Subcutaneous adipose tissue (tissue), 4 donors: ENCODE data around the gene BRF1. TPM values are rescaled to one million over a fixed set of nuclear protein-coding genes. Genes with fewer than 3 reads are reported as not detected.

Experiments
- CTCF ChIP-seq: fragments of 450-650 bp; IDR thresholded peaks from one replicate; pipeline ENCODE4 v1.5.1; 2016; ENCODE audit warnings: low read depth, mild to moderate bottlenecking, control low read depth, antibody characterized with exemption, moderate library complexity
- total RNA-seq, 4 donors: library from RNA; depleted of rRNA; stranded (reverse); fragments of >200 nt; gene quantifications; one replicate each; pipeline ENCODE4 v1.1.0, GENCODE V29; 2016

BRF1 gene
- total RNA-seq, 4 donors from 2014 or later: 19.7 to 76.1 (median 22.5) TPM

DNA sequence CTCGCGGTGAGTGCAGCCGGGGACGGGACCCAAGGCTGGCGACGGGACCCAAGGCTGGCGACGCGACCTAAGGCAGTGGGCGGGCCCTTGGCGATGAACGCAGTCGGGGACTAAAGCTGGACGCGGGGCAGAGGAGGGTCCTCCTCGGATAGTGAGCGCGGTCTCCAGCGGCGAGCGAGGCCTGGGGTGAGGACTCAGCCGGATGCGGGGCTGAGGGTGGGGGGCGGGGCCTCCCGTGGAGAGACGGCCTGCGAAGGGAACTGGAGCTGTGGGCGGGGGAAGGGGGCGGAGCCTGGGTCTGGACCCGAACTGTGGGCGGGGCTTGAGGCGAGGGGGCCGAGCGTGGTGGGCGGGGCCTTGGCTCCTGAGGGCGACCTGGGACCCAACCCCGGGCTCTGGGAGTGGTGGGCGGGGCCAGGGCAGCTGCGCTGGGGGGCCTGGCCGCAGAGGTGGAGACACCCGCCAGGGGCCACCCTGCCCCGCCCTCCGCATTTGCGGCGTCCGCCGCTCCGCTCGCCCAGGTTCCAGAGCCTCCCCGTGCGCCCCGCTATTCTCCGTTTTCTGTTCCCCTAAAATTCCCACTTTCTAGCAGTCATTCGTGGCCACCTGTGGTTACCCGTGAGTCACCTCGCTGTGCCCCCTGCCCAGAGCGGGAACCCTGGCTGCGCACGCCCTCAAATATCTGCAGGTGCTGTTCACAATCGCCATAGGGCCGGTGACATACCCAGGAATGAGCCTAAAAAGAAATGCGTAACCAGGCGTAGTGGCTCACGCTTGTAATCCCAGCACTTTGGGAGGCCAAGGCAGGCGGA is 508 bp upstream of the BRF1 start:
- TF ChIP-seq CTCF: no peak

GRCh38 chr14:105299654-105300541 is 903 bp downstream of the BRF1 start:
- no peak for TF ChIP-seq CTCF

DNA sequence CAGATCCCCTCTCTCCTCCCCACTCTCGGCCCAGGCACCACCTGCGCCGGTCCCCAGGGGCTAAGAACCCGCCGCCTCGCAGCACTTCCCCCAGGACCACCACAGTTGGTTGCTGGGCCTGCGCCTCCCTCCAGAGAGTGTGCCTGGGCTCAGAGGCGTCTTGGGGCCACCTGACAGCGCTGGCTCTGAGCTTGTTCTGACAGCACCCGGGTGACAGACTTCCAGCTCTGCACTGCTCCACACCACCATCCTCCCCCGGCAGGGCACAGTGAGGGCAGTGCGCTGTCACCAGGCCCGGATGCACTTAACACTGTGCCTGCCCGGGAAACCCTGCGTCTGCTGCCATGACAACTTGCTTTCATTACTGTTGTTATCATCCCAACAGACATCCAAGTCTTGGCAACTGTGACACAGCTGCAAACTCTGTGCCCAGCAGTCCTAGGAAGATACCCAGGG is 6.6 kb downstream of the BRF1 start:
- no peak for TF ChIP-seq CTCF

DNA sequence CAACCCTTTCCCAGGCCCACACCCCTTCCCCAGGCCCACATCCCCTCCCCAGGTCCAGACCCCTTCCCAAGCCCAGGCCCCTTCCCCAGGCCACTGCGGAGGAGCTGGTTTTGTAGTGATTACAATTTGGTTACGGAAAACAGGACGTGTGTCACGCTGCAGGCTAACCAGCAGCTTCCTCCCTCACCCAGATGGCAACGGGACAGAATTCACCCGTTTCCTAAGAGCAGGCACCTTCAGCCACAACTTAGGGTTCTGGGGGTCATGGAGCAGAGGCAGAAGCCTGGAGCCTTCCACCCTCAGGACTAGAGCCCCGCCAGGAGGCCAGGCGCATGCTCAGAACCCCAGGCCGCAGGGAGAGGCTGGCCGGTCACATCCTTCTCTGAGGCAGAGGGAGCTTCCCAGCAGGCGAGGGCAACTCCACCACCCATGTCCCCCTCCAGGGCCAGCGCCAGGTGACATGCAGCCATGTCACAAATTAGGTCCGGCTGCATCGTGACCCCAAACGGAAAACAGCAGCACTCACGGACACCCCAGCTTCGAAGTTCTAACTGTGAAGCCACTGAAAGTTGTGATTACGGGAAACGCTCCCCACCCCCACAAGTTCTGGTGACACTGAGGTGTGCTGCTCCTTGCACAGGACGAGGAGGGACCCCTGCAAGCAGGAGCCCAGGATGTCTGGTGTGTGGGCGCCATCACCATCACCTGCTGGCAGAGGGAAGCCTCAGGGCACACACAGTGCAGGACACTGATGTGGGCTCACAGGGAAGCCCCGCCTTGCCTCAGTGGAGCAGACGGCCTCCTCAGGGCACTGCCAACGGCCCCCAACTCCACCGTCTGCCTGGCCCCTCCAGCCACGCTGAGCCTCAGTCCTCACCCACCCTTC is 7.7 kb downstream of the BRF1 start:
- no peak for TF ChIP-seq CTCF

GRCh38 chr14:105290621-105291346 is 10.0 kb downstream of the BRF1 start:
- TF ChIP-seq CTCF: no peak

DNA sequence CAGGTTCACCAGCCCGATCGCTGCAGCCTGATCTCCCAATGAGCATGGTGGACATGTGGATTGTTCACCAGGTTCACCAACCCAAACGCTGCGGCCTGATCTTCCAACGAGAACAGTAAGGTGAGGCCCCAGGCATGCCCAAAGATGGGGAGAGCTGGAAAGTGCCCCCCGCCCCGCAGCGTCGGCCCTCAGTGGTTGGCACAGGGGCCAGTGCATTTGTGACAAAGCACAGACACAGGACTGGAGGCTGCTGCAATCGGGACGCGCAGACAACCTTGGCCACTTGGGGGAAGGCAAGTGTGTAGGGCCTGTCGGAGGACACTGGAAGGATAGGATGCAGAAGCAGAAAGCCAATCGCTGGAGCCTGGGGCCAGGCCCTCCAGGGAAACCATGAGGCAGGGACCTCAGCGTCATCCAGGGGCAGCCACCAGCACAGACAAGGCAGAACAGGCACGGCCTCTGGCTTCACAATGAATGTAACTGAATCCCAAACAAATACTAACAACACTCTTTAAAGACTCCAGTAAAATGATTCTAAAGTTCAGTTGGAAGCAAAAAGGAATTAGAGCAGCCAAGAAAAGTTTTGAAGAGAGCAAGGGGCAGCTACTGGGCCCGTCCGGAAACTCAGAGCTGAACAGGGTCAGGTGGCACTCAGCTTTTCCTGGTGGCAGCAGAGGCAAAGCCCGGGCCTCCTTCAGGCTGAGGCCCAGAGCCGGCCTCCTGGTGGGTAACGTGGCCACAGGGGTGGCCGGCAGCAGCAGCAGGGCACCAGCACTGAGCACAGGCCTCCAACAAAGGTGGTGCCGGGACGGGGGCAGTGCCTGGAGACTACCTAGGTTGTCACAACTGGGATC is 13.3 kb downstream of the BRF1 start:
- no peak for TF ChIP-seq CTCF
